Liver (tissue), 9 donors: Measurements from ENCODE around the gene ABCA1. TPM values are rescaled to one million over a fixed set of nuclear protein-coding genes. Genes with fewer than 3 reads are reported as not detected.
"Not testable (repeated sequence)": the region's sequence is repeated elsewhere in the genome, so short reads cannot be mapped to it uniquely, and the experiment has no call there.

Experiments
- DNase-seq: peaks from one replicate; pipeline ENCODE4 v3.0.0-alpha.2; 2017; ENCODE audit warnings: low spot score
- H3K27ac ChIP-seq, 2 donors: one replicate each; pipeline ENCODE4 v1.7.0; 2013; ENCODE audit warnings: inconsistent platforms in 2 of 2, low read length in 2 of 2, control low read depth in 1 of 2, low read depth in 1 of 2, mild to moderate bottlenecking in 1 of 2
- H3K27me3 ChIP-seq, 4 donors: one replicate each; pipeline versions ENCODE4 v1.6.1 to v1.7.0; 2013; ENCODE audit warnings: low read length in 3 of 4, inconsistent platforms in 1 of 4, mild to moderate bottlenecking in 1 of 4, moderate library complexity in 1 of 4; ENCODE audit not compliant: control insufficient read depth in 4 of 4, insufficient read depth in 4 of 4
- H3K36me3 ChIP-seq, 4 donors: one replicate each; pipeline versions ENCODE4 v1.6.1 to v1.7.0; 2013; ENCODE audit warnings: low read length in 3 of 4, mild to moderate bottlenecking in 3 of 4, low read depth in 1 of 4, moderate library complexity in 1 of 4; ENCODE audit not compliant: control insufficient read depth in 4 of 4, insufficient read depth in 3 of 4
- H3K4me1 ChIP-seq, 4 donors: one replicate each; pipeline versions ENCODE4 v1.6.1 to v1.7.0; 2013; ENCODE audit warnings: low read length in 3 of 4, mild to moderate bottlenecking in 3 of 4, moderate library complexity in 1 of 4; ENCODE audit not compliant: control insufficient read depth in 4 of 4, insufficient read depth in 4 of 4
- H3K4me3 ChIP-seq, 3 donors: one replicate each; pipeline versions ENCODE4 v1.6.1 to v1.7.0; 2013; ENCODE audit warnings: low read length in 3 of 3, control low read depth in 1 of 3, low read depth in 1 of 3, mild to moderate bottlenecking in 1 of 3
- H3K9ac ChIP-seq, 2 donors: one replicate each; pipeline ENCODE4 v1.7.0; 2013; ENCODE audit warnings: low read length in 2 of 2, mild to moderate bottlenecking in 2 of 2, moderate library complexity in 2 of 2, control low read depth in 1 of 2, low read depth in 1 of 2
- H3K9me3 ChIP-seq, 4 donors: one replicate each; pipeline versions ENCODE4 v1.6.1 to v1.7.0; 2013; ENCODE audit warnings: low read length in 3 of 4; ENCODE audit not compliant: control insufficient read depth in 4 of 4
- ATF3 ChIP-seq: IDR thresholded peaks from 2 replicates; pipeline ENCODE4 v1.6.1; 2016; ENCODE audit warnings: antibody characterized with exemption
- CTCF ChIP-seq: fragments of 150-350 bp; IDR thresholded peaks from 2 replicates; pipeline ENCODE4 v1.5.1; 2017; ENCODE audit warnings: improper control_type of control experiment, low read depth, low read length; ENCODE audit not compliant: missing input control
- EGR1 ChIP-seq, 2 donors: IDR thresholded peaks; 2 replicates each; pipeline ENCODE4 v1.6.1; 2016 to 2018; ENCODE audit warnings: antibody characterized with exemption in 2 of 2, low read depth in 2 of 2
- FOXA1 ChIP-seq: IDR thresholded peaks from 2 replicates; pipeline ENCODE4 v1.6.1; 2016; ENCODE audit warnings: antibody characterized with exemption
- FOXA2 ChIP-seq: IDR thresholded peaks from 2 replicates; pipeline ENCODE4 v1.6.1; 2016; ENCODE audit warnings: antibody characterized with exemption
- GABPA ChIP-seq, 2 donors: IDR thresholded peaks in 1 of 2; conservative IDR thresholded peaks in 1 of 2; 2 replicates each; pipeline ENCODE4 v1.6.1; 2016; ENCODE audit warnings: antibody characterized with exemption in 2 of 2, mild to moderate bottlenecking in 1 of 2, moderate library complexity in 1 of 2
- HNF4A ChIP-seq, 2 donors: conservative IDR thresholded peaks; 2 replicates each; pipeline ENCODE4 v1.6.1; 2016; ENCODE audit warnings: antibody characterized with exemption in 2 of 2, mild to moderate bottlenecking in 2 of 2
- HNF4G ChIP-seq: IDR thresholded peaks from 2 replicates; pipeline ENCODE4 v1.6.1; 2016; ENCODE audit warnings: antibody characterized with exemption
- JUND ChIP-seq, 2 donors: IDR thresholded peaks; 2 replicates each; pipeline ENCODE4 v1.6.1; 2016; ENCODE audit warnings: antibody characterized with exemption in 2 of 2
- MAX ChIP-seq: IDR thresholded peaks from 2 replicates; pipeline ENCODE4 v1.6.1; 2016; ENCODE audit warnings: antibody characterized with exemption
- RAD21 ChIP-seq, 2 donors: IDR thresholded peaks; 2 replicates each; pipeline ENCODE4 v1.6.1; 2016; ENCODE audit warnings: antibody characterized with exemption in 2 of 2, mild to moderate bottlenecking in 2 of 2
- REST ChIP-seq: IDR thresholded peaks from 2 replicates; pipeline ENCODE4 v1.6.1; 2016; ENCODE audit warnings: antibody characterized with exemption, mild to moderate bottlenecking
- RXRA ChIP-seq, 2 donors: IDR thresholded peaks; 2 replicates each; pipeline ENCODE4 v1.6.1; 2017 to 2018; ENCODE audit warnings: antibody characterized with exemption in 2 of 2, mild to moderate bottlenecking in 1 of 2
- SP1 ChIP-seq: IDR thresholded peaks from 2 replicates; pipeline ENCODE4 v1.6.1; 2018; ENCODE audit warnings: antibody characterized with exemption, mild to moderate bottlenecking
- YY1 ChIP-seq: IDR thresholded peaks from 2 replicates; pipeline ENCODE4 v1.6.1; 2016; ENCODE audit warnings: antibody characterized with exemption, mild to moderate bottlenecking
- WGBS: extraction: QIAGEN DNeasy Blood & Tissue Kit; methylation state at CpG from one replicate; pipeline ENCODE4 v1.1.7; 2013; 5-methylcytosine and 5-hydroxymethylcytosine counted together
- polyA plus RNA-seq, 2 donors: library from polyadenylated mRNA; stranded (reverse) in 1 of 2; unstranded in 1 of 2; fragments of 200-250 nt in 1 of 2; fragments of >200 nt in 1 of 2; fragmentation: Nextera tagmentation in 1 of 2; extraction: Ambion mirVana in 1 of 2; gene quantifications; one replicate each; pipeline versions ENCODE4 v1.2.1 to v1.2.3, GENCODE V29; 2013 to 2015
- total RNA-seq, 2 donors: library from RNA; depleted of rRNA; stranded (reverse); fragments of >200 nt; gene quantifications; one replicate each; pipeline ENCODE4 v1.2.3, GENCODE V29; 2014
- donor health status: healthy.
- donor health status: healthy.
- donor health status: healthy.
- donor health status: healthy.
- donor health status: healthy.

The ABCA1 gene
- total and polyA plus RNA-seq, 4 donors = 15.4 to 223 (median 62.9) TPM

- H3K27me3 ChIP-seq = no peaks in the 10 kb centered on the region
- H3K36me3 ChIP-seq = peaks cover 0 to 6% (median 0%) of the 10 kb centered on the region in 4 donors
- peak overlapping the region in 1 of 2 donors; percentile 37 for H3K27ac ChIP-seq
- WGBS = 43% methylated on average over 2 of the region's 2 CpGs
- TF ChIP-seq MAX = no peak
- no peak for TF ChIP-seq SP1
- no peak for TF ChIP-seq REST
- TF ChIP-seq ATF3 = no peak
- TF ChIP-seq EGR1 (IDR thresholded peaks at IDR 0.05; ENCODE audit: low read depth in 2 of 2) = no peak
- peak in 1 of 2 donors; percentile 14 for TF ChIP-seq RAD21 (IDR thresholded peaks at IDR 0.05)
- TF ChIP-seq HNF4G = no peak
- no peak for TF ChIP-seq YY1
- no peak for TF ChIP-seq GABPA (IDR thresholded peaks at IDR 0.05 in 1 of 2, conservative IDR thresholded peaks at IDR 0.05 in 1 of 2)
- TF ChIP-seq CTCF = no peak
- no peak for TF ChIP-seq FOXA1
- no peak for TF ChIP-seq FOXA2
- TF ChIP-seq RXRA (IDR thresholded peaks at IDR 0.05) = peak in 1 of 2 donors; percentile 40
- TF ChIP-seq HNF4A (conservative IDR thresholded peaks at IDR 0.05) = no peak
- peak in 1 of 2 donors; percentile 16 for TF ChIP-seq JUND (IDR thresholded peaks at IDR 0.05)
- peaks cover 7 to 56% (median 35%) of the 10 kb centered on the region in 4 donors for H3K4me1 ChIP-seq
- H3K9ac ChIP-seq = no peak overlapping the region
- DNase-seq = no peak
- H3K4me3 ChIP-seq = no peak overlapping the region
- H3K9me3 ChIP-seq = no peaks in the 10 kb centered on the region
Measured at GRCh38 chr9:104923289-104923688, 4.7 kb downstream of the ABCA1 start.

- H3K27ac ChIP-seq = peak overlapping the region in 1 of 2 donors; percentile 37
- H3K4me3 ChIP-seq = not testable (repeated sequence)
Measured at GRCh38 chr9:104922748-104923147, 5.2 kb downstream of the ABCA1 start.

More at GRCh38 chr9:104922748-104923147, 5.2 kb downstream of the ABCA1 start:
- not testable (repeated sequence) for H3K27me3 ChIP-seq, DNase-seq, H3K9ac ChIP-seq, H3K9me3 ChIP-seq, H3K36me3 ChIP-seq
- WGBS = 78% methylated on average over 7 of the region's 7 CpGs
- H3K4me1 ChIP-seq = peaks cover 6 to 60% (median 36%) of the 10 kb centered on the region in 4 donors
